NT2/D1 (cell line): ENCODE measurements around the gene SLX4IP.

ENCODE experiments used
- SUZ12 ChIP-seq: IDR thresholded peaks from 2 replicates; pipeline ENCODE4 v1.6.1; 2011; ENCODE audit not compliant: insufficient read length, insufficient read depth; ENCODE audit errors: extremely low read depth
- YY1 ChIP-seq: IDR thresholded peaks from 2 replicates; pipeline ENCODE4 v1.6.1; 2011; ENCODE audit not compliant: insufficient read length, insufficient read depth
- ZNF274 ChIP-seq: IDR thresholded peaks from 2 replicates; pipeline ENCODE4 v1.6.1; 2011; ENCODE audit warnings: mild to moderate bottlenecking, low read depth, low read length

- no peak for TF ChIP-seq ZNF274
- no peak for TF ChIP-seq YY1
- no peak for TF ChIP-seq SUZ12
Measured at GRCh38 chr20:10524643-10525042, 89.5 kb downstream of the SLX4IP start.
